ENCODE results near the gene EBF3. TPM values are rescaled to one million over a fixed set of nuclear protein-coding genes. Genes with fewer than 3 reads are reported as not detected.

Gene EBF3
- polyA plus RNA-seq, 4 donors = 0.89 to 3.3 (median 1.4) TPM

DNA sequence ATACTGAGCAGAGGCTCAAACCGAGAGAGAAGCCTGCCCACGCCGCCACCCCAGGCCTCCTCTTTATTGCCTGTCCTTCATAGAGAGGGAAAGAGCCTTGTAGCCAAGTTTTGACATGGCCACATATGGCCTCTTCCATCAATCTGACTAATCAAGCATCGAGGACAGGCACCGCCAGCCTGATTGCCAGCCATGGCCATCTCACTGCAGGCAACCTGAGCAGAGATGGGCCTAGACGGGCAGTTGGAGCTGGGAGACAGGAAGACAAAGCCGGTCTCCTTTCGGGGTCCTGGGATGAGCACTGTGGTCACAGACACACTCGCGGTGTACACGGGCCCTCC, 67.2 kb downstream of the EBF3 start:
- DNase-seq (ENCODE audit: low read depth in 4 of 4, low spot score in 3 of 4) = no peak

- no peak for DNase-seq (ENCODE audit: low read depth in 4 of 4, low spot score in 3 of 4)
Observed at GRCh38 chr10:129896136-129896859, 67.8 kb downstream of the EBF3 start.

DNA sequence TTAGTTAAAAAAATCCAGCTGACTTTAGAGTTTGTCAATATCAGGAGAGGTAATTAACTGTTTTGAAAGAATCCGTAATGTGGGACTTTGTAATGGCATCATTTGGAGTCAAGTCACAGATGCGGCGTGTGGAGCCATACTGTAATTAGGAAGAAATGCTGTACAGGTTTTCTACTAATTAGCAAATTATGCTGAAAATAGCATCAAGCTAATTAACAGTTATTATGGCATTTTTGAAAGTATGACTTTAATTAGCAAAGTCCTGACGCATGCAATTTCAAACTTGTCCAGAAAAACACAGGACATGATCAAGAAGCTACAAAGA, 68.3 kb downstream of the EBF3 start:
- DNase-seq (ENCODE audit: low read depth in 4 of 4, low spot score in 3 of 4) = no peak

- no peak for DNase-seq (ENCODE audit: low read depth in 4 of 4, low spot score in 3 of 4)
Observed at GRCh38 chr10:129894698-129895097, 69.4 kb downstream of the EBF3 start.

- DNase-seq (ENCODE audit: low read depth in 4 of 4, low spot score in 3 of 4) = no peak
Observed at GRCh38 chr10:129893104-129894089, 70.7 kb downstream of the EBF3 start.

DNA sequence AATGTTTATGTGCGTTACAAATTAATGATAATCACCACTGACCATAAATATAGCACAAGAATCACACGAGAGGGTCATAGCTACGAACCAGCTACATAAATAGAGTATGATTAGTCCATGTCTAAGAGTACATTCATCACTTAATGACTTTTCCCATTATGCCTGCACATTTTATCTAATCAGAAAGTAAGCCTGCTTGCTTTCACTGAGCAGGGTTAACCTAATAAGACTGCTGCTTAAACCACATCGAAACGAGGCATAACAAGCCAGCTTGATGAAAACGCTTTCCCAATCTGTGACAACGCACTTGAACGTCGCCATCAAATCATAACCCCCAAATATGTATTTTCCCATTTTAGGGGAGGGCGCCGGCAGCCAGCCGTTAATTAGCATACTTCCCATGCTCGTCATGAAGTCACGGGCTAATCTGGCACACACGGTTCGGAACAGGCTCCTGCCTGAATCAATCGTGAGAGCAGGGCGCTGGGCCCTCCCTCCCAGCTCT, 71.5 kb downstream of the EBF3 start:
- no peak for DNase-seq (ENCODE audit: low read depth in 4 of 4, low spot score in 3 of 4)

DNA sequence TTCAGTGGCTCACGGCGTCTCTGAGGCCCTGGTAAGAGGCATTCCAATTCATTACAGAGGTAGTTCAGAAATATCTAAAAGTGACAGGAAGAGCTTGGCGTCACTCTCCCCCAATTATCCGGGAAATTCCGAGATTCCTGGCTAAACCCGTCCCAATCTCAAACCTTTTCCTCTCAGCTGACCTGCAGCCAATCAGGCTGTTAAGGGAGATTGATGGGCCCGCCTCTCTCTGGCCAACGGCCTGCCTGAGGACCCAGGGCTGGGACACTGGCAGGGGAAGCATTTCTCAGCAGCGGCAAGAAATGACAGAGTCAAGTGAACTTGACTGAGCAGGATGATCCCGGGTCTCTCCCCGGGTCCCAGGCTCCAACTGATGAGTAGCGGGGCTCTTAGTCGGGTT, 72.3 kb downstream of the EBF3 start:
- DNase-seq (ENCODE audit: low read depth in 4 of 4, low spot score in 3 of 4) = no peak

- no peak for DNase-seq (ENCODE audit: low read depth in 4 of 4, low spot score in 3 of 4)
Observed at GRCh38 chr10:129890170-129890569, 73.9 kb downstream of the EBF3 start.

DNA sequence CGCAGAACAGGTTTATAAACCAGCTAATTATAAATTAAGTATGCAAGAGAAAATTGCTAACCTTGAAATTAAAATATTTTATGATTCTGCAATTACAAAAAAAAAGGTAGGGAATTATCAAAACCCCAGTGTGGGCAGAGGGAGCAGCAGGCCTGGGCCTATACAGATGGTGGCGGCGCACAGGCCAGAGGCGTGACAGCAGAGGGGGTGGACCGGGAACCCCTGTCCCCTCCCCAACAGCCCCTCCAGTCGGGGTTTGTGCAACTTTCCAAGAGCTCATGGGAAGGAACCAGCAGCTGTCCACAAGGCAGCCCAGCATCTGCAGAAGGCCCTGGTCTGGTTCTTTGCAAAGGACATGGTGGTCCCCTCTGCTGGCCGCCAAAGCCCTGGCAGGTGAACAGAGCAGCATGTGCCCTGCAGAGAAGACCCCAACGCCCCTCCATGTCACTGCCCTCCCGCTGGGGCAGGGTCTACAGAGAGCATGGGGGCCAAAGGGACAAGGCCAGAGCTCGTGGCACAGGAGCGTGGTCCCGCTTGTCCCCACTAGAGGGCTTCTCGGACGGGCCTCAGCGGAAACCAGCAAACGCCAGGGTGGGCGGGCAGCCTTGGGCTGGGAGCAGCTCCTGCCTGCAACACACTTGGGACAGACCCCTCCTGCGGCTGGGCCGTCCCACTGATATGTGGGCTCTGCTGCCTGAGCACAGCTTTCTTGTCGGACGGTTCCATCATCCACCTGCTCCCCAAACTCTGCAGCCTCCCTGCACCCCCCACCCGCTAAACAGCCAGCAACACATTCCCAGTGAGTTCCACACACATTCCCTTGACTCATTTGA, 75.1 kb downstream of the EBF3 start:
- peak in 1 of 4 donors; percentile 35 for DNase-seq (ENCODE audit: low read depth in 4 of 4, low spot score in 3 of 4)

- no peak for DNase-seq (ENCODE audit: low read depth in 4 of 4, low spot score in 3 of 4)
Observed at GRCh38 chr10:129887986-129888783, 75.9 kb downstream of the EBF3 start.

GRCh38 chr10:129887381-129887905, 76.6 kb downstream of the EBF3 start:
- DNase-seq (ENCODE audit: low read depth in 4 of 4, low spot score in 3 of 4) = no peak

GRCh38 chr10:129886263-129886662, 77.8 kb downstream of the EBF3 start:
- DNase-seq (ENCODE audit: low read depth in 4 of 4, low spot score in 3 of 4) = no peak

DNA sequence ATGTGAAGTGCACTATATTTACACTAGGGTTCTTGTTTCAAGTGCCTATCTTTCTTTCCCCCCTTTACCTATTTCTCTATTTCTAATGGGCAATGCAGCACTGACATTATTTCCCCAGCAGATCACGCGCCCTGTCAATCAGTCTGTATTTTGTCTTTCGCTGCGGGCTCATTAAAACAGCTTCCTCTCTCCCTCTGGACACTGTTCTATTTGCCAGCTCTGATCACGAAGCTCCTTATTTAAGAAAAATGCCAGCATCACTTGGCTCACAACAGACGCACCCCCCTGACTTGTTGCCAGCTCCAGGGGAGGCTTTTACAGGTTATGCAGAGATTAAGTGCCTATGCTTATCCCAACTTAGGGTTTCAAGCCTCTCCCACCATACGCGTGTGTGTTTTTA, 78.5 kb downstream of the EBF3 start:
- no peak for DNase-seq (ENCODE audit: low read depth in 4 of 4, low spot score in 3 of 4)

- DNase-seq (ENCODE audit: low read depth in 4 of 4, low spot score in 3 of 4) = no peak
Observed at GRCh38 chr10:129884398-129885078, 79.5 kb downstream of the EBF3 start.

DNA sequence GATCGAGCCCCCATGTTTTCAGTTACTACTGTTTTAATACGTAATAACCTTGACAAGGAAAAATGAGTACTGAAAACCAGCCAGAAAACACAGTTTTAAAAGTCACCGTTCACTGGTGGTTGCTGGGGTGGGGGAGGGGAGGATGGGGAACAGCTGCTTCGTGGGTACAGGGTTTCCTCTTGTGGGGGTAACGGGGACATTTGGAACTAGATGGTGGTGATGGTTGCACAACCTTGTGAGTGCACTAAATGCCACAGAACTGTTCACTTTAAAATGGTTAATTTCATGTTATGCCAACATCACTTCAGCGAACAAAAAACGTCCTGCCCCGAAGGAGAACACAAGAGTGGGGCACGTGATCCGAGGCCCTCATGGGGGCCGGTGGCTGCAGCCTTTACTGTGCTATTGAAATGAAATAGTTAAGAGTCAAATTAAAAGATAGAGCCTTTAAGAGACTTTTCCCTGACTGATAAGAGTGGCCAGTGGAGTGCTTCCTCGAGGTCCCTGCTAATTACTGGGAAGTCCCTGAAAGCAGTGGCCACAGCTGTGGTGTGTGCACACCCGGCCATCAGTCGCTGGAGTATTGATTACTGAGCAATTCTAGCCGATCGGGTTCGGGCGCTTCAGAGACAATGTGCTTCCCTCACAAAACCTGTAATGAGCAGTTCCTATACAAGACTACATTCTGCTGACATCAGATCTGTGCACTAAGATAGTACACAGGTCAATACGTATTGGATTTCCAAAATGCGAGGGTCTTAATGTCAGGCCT, 80.3 kb downstream of the EBF3 start:
- no peak for DNase-seq (ENCODE audit: low read depth in 4 of 4, low spot score in 3 of 4)

- DNase-seq (ENCODE audit: low read depth in 4 of 4, low spot score in 3 of 4) = no peak
Observed at GRCh38 chr10:129883029-129883428, 81.0 kb downstream of the EBF3 start.

DNA sequence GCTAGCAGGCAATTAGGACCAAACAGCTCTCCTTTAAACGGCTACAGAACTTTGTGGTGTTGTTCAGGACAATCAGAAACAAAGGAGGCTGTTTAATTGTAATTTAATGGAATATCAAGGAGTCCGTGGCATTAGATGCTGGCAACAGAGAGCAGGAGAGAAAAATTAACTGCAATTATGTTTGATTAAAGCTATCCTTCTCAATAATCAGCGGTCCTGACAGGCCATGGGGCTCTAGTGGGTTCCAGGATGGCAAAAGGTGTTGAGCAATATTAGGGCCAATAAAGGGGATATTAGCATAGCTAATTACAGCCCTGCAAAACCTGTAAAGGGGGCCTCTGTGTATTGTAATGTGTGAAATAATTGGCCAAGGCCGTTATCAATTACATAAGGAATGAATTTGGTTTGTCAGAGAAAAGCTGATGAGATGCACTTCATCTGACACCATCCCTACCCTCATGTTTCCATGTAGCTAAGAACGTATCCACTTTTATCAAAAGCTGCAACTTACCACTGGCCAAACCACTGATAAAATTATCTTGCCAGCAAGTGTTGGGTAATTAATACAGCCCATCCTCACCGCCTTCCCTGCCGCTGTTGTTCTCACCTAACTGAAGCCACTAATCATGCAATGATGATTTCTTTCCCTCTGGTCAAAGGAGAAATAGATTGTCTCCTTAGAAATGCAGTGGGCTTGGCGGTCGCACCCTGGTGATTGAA, 81.6 kb downstream of the EBF3 start:
- no peak for DNase-seq (ENCODE audit: low read depth in 4 of 4, low spot score in 3 of 4)

GRCh38 chr10:129881641-129882040, 82.4 kb downstream of the EBF3 start:
- no peak for DNase-seq (ENCODE audit: low read depth in 4 of 4, low spot score in 3 of 4)

Data from right renal pelvis (tissue), 4 donors.